IMR-90 (cell line): ENCODE results near the gene R3HDM4.
"Not testable (repeated sequence)": the region's sequence is repeated elsewhere in the genome, so short reads cannot be mapped to it uniquely, and the experiment has no call there.

Experiments used
- BHLHE40 ChIP-seq: fragments of 150-350 bp; IDR thresholded peaks from 2 replicates; pipeline ENCODE4 v1.6.1; 2016; ENCODE audit warnings: mild to moderate bottlenecking, low read depth, low read length
- CTCF ChIP-seq: conservative IDR thresholded peaks from 2 replicates; pipeline ENCODE4 v1.5.1; 2012; ENCODE audit warnings: mild to moderate bottlenecking, low read depth, low read length, improper control_type of control experiment
- ELK1 ChIP-seq: fragments of 150-350 bp; IDR thresholded peaks from 2 replicates; pipeline ENCODE4 v1.6.1; 2016; ENCODE audit warnings: low read depth, mild to moderate bottlenecking, low read length, moderate library complexity, borderline replicate concordance
- FOS ChIP-seq: fragments of 150-350 bp; IDR thresholded peaks from 2 replicates; pipeline ENCODE4 v1.6.1; 2016; ENCODE audit warnings: low read depth, low read length
- MAFK ChIP-seq: IDR thresholded peaks from 2 replicates; pipeline ENCODE4 v1.6.1; 2012; ENCODE audit warnings: low read depth, low read length, improper control_type of control experiment
- MAZ ChIP-seq: IDR thresholded peaks from 2 replicates; pipeline ENCODE4 v1.6.1; 2012; ENCODE audit warnings: low read depth, mild to moderate bottlenecking, low read length, improper control_type of control experiment, moderate library complexity, borderline replicate concordance
- MXI1 ChIP-seq: IDR thresholded peaks from 2 replicates; pipeline ENCODE4 v1.6.1; 2012; ENCODE audit warnings: low read depth, mild to moderate bottlenecking, low read length, moderate library complexity, borderline replicate concordance
- POLR2A ChIP-seq: IDR thresholded peaks from 2 replicates; pipeline ENCODE4 v1.6.1; 2012; ENCODE audit warnings: mild to moderate bottlenecking, low read depth, low read length
- RAD21 ChIP-seq: IDR thresholded peaks from 2 replicates; pipeline ENCODE4 v1.6.1; 2012; ENCODE audit warnings: low read length, improper control_type of control experiment
- RCOR1 ChIP-seq: IDR thresholded peaks from 2 replicates; pipeline ENCODE4 v1.6.1; 2012; ENCODE audit warnings: mild to moderate bottlenecking, low read length, improper control_type of control experiment; ENCODE audit not compliant: insufficient replicate concordance
- RFX5 ChIP-seq: IDR thresholded peaks from 2 replicates; pipeline ENCODE4 v1.8.0; 2012; ENCODE audit warnings: low read depth, mild to moderate bottlenecking, low read length, moderate library complexity
- SMC3 ChIP-seq: fragments of 150-350 bp; IDR thresholded peaks from 2 replicates; pipeline ENCODE4 v1.6.1; 2016; ENCODE audit warnings: low read depth, mild to moderate bottlenecking, antibody characterized with exemption, low read length, moderate library complexity
- USF2 ChIP-seq: fragments of 150-350 bp; IDR thresholded peaks from 2 replicates; pipeline ENCODE4 v1.6.1; 2017; ENCODE audit warnings: mild to moderate bottlenecking, antibody characterized with exemption, low read length, low read depth

- TF ChIP-seq MXI1, CTCF, MAFK, POLR2A, SMC3, RFX5, MAZ, ELK1, RAD21, RCOR1, BHLHE40, FOS, USF2: not testable (repeated sequence)
Measured at GRCh38 chr19:957578-957977, 44.6 kb upstream of the R3HDM4 start.
